ENCODE measurements around the gene GPD1. TPM values are rescaled to one million over a fixed set of nuclear protein-coding genes. Genes with fewer than 3 reads are reported as not detected.
"Not testable (repeated sequence)": the region's sequence is repeated elsewhere in the genome, so short reads cannot be mapped to it uniquely, and the experiment has no call there.

GPD1 gene
- total RNA-seq, 2 donors from 2014 or later = 7.0 to 232 TPM

DNA sequence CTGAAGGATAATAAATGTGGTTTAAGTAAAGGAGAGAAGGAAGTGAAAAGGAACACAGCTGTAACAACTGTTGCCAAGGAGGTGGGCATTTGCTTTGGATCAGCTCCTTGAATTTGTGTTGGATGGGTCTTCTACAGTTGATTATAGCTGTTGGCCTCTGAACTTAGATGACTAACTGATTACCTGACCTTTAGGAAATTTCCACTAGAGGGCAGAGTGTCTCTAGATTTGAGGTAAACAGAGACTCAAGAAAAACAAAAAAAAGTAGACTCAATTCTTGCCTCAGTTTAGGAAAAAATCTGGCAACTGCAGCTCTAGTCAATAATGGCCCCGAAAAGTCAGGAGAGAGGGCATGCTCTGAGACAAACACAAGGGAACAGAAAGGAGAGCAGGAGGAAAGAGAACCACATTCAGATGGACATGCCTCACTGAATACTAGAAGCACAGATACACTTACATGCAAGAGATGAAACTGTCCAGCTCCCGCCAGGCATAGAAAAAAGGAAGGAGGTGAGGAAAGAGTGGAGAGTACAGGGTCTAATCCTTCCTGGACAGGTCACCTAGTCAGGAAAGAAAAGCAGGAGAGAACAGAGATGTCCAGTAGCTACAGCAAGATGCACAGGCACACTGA, 28.8 kb downstream of the GPD1 start:
- no peaks in the 10 kb centered on the region for H3K9me3 ChIP-seq
- no peaks in the 10 kb centered on the region for H3K27me3 ChIP-seq
- H3K4me3 ChIP-seq = no peak overlapping the region
- TF ChIP-seq POLR2A (IDR thresholded peaks at IDR 0.05) = no peak
- TF ChIP-seq, protein P1, sequence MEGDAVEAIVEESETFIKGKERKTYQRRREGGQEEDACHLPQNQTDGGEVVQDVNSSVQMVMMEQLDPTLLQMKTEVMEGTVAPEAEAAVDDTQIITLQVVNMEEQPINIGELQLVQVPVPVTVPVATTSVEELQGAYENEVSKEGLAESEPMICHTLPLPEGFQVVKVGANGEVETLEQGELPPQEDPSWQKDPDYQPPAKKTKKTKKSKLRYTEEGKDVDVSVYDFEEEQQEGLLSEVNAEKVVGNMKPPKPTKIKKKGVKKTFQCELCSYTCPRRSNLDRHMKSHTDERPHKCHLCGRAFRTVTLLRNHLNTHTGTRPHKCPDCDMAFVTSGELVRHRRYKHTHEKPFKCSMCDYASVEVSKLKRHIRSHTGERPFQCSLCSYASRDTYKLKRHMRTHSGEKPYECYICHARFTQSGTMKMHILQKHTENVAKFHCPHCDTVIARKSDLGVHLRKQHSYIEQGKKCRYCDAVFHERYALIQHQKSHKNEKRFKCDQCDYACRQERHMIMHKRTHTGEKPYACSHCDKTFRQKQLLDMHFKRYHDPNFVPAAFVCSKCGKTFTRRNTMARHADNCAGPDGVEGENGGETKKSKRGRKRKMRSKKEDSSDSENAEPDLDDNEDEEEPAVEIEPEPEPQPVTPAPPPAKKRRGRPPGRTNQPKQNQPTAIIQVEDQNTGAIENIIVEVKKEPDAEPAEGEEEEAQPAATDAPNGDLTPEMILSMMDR (IDR thresholded peaks at IDR 0.05) = peak in 5 of 7 experiments; percentile 24 to 70 (median 47)
- no peak overlapping the region for H3K27ac ChIP-seq
- peak; percentile 42 for ATAC-seq
- peaks cover 0 to 11% of the 10 kb centered on the region in 2 donors for H3K36me3 ChIP-seq (replicated peaks in 1 of 2; ENCODE audit: insufficient read depth in 1 of 2, low read depth in 2 of 2)
- DNase-seq = no peak
- WGBS, 2 donors = 52 to 72% methylated on average over 2 of the region's 2 CpGs
- intact Hi-C loops (cut with DNase I) = no loop called here
- H3K4me1 ChIP-seq = no peaks in the 10 kb centered on the region

DNA sequence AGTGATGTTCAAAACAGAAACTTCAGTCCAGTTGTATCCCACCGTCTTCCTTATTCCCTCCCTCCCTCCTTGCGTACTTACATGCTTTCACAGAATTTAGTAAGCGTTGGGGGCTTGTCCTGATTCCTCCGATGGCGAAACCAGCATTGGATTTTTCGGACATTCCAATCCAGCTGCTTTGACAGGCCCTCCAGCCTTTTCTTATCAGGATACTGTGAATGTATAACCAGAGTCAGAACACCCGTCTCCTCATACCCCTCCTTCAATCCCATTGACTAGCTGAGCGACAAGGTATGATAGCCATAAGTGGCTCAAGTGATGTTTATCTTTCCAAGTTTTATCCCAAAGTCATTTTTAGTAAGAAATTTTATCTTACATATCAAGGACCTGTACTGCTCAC, 39.2 kb downstream of the GPD1 start:
- 60 to 69% methylated on average over 8 of the region's 8 CpGs for WGBS, 2 donors
- intact Hi-C loops (cut with DNase I) = no loop called here
- peaks cover 0 to 2% of the 10 kb centered on the region in 2 donors for H3K36me3 ChIP-seq (replicated peaks in 1 of 2; ENCODE audit: insufficient read depth in 1 of 2, low read depth in 2 of 2)
- H3K4me3 ChIP-seq = no peak overlapping the region
- ATAC-seq (peak; percentile 45), DNase-seq (no peak)
- peak overlapping the region in 2 of 4 donors; percentile 6 to 24 for H3K27ac ChIP-seq
- no peaks in the 10 kb centered on the region for H3K9me3 ChIP-seq
- H3K4me1 ChIP-seq = peaks cover 3% of the 10 kb centered on the region
- no peak for TF ChIP-seq POLR2A (IDR thresholded peaks at IDR 0.05)
- TF ChIP-seq, protein P1 (IDR thresholded peaks at IDR 0.05) = no peak
- H3K27me3 ChIP-seq = no peaks in the 10 kb centered on the region

DNA sequence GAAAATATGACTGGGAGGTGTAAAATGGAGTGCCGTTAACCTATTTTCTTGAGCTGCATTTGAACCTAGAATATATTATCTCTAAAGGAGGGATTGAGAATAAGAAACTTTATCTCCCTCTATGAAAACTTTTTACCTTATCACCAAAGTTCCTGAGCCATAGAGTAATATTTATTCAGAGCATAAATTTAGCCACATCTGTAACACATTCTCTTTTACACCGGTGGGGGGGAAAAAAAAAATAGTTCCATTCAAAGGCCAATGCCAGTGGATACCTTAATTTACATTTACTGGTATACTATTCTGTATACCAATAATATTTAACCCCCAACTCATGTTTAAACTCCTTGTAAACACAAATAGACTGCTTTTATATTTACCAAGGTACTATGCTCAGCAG, 41.6 kb downstream of the GPD1 start:
- Histone ChIP-seq H3K9me3 (no peaks in the 10 kb centered on the region), H3K27ac (no peak overlapping the region), H3K4me1 (peaks cover 3% of the 10 kb centered on the region), H3K27me3 (no peaks in the 10 kb centered on the region), H3K4me3 (no peak overlapping the region), H3K36me3 (replicated peaks in 1 of 2; ENCODE audit: insufficient read depth in 1 of 2, low read depth in 2 of 2) (peaks cover 0 to 2% of the 10 kb centered on the region in 2 donors)
- WGBS, 2 donors = 39 to 53% methylated on average over 2 of the region's 2 CpGs
- ATAC-seq (no peak), DNase-seq (no peak)
- intact Hi-C loops (cut with DNase I) = no loop called here
- TF ChIP-seq, protein P1 (IDR thresholded peaks at IDR 0.05) = no peak
- no peak for TF ChIP-seq POLR2A (IDR thresholded peaks at IDR 0.05)

DNA sequence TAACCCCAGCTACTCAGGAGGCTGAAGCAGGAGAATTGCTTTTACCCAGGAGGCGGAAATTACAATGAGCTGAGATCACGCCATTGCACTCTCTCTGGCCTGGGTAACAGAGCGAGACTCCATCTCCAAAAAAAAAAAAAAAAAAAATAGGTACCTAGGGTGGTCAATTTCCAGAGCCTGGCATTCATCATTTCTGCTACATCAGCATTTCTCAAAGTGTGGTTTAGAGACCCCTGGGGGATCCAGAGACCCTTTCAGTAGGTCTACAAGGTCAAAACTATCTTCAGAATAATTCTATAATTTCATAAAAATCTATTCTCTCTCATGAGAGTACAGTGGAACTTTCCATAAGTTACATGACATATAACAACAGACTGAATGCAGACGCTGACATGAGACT, 43.5 kb downstream of the GPD1 start:
- Histone ChIP-seq H3K4me3 (no peak overlapping the region), H3K27ac (no peak overlapping the region), H3K27me3 (no peaks in the 10 kb centered on the region), H3K36me3 (replicated peaks in 1 of 2; ENCODE audit: insufficient read depth in 1 of 2, low read depth in 2 of 2) (no peaks in the 10 kb centered on the region), H3K4me1 (peaks cover 3% of the 10 kb centered on the region), H3K9me3 (no peaks in the 10 kb centered on the region)
- intact Hi-C loops (cut with DNase I) = no loop called here
- no peak for DNase-seq
- 91 to 93% methylated on average over 4 of the region's 4 CpGs for WGBS, 2 donors
- no peak for ATAC-seq
- no peak for TF ChIP-seq POLR2A (IDR thresholded peaks at IDR 0.05)
- TF ChIP-seq, protein P1 (IDR thresholded peaks at IDR 0.05) = no peak

DNA sequence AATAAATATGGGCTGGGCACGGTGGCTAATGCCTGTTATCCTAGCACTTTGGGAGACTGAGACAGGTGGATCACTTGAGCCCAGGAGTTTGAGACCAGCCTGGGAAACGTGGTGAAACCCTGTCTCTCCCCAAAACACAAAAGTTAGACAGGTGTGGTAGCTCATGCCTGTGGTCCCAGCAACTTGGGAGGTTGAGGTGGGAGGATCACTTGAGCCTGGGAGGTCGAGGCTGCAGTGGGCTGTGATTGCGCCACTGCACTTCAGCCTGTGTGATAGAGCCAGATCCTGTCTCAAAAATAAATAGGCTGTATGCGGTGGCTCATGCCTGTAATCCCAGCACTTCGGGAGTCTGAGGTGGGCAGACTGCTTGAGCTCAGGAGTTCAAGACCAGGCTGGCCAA, 44.2 kb downstream of the GPD1 start:
- DNase-seq; ATAC-seq; H3K4me1 ChIP-seq; H3K36me3 ChIP-seq (replicated peaks in 1 of 2; ENCODE audit: insufficient read depth in 1 of 2, low read depth in 2 of 2); H3K27ac ChIP-seq; H3K27me3 ChIP-seq; H3K4me3 ChIP-seq; H3K9me3 ChIP-seq; intact Hi-C loops (cut with DNase I): not testable (repeated sequence)
- WGBS, 2 donors = 93 to 94% methylated on average over 5 of the region's 6 CpGs
